Mesendoderm (in vitro differentiated cells): Measurements from ENCODE around the gene MFAP5. TPM values are rescaled to one million over a fixed set of nuclear protein-coding genes. Genes with fewer than 3 reads are reported as not detected.

Source experiments
- small RNA-seq: library from polyadenylated mRNA; stranded (forward); fragments of <200 nt; extraction: miRNeasy Mini kit (QIAGEN cat#:217004); gene quantifications from one replicate; pipeline ENCODE3, GENCODE V24; 2013; ENCODE audit not compliant: insufficient read depth

MFAP5 gene

Small RNAs within 50 kb of the gene (small RNA-seq; reads per million reads assigned to genes)
- gene RF00564: not detected
